NCI-H1417 treated with DMSO at 0.1 percent for 48 hours (cell line): ENCODE measurements around the gene PGK2.
A peak's percentile ranks its signal among the peaks of the same experiment; 100 is the strongest.
"Not testable (repeated sequence)": the region's sequence is repeated elsewhere in the genome, so short reads cannot be mapped to it uniquely, and the experiment has no call there.

Source experiments
- DNase-seq: peaks from one replicate; lab custom pipeline; 2025; lab: John Stamatoyannopoulos, UW

The PGK2 gene

DNA sequence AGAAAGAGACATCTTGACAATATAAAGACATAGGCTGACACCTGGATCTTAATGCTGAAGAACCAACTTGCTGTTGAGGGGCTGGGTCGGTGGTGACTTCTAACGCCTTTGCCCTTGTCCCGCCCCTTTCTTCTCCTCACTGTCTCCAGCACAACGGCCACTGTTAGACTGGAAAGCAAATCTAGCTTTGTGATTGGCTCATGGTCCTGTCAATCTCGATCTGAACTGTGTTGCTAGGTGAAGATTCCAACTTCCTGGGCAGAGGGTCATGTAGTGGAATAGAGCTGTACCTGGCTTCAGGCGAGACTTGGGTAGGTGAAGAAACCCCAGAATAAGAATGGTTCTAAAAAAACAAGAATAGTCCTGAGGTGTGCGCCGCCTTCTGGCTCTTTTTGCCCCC is at the start of gene PGK2:
Gene PGK2, minus strand, starts transcription at position 110 of the 400 bp plus-strand sequence. Its CDS starts 98 bp downstream, at position 12.
- DNase-seq = no peak

DNA sequence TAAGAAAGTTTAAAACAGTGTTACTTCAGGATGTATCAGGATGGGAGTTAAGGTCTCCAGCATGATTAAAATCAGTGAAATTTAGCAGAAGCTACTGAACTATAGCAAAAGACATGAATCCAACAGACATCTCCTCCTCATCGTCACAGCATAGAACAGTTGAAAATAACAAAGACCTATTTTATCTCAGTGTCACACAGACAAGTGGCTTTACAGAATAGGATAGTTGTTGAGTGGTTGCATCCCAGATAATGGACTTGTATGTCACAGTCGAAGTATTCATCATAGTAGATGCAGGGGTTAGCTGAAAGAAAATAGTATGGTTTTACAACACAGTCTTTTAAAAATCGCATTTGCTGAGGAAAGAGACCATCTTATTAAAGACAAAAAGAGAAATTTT is 48.1 kb upstream of the PGK2 start:
- no peak for DNase-seq

DNA sequence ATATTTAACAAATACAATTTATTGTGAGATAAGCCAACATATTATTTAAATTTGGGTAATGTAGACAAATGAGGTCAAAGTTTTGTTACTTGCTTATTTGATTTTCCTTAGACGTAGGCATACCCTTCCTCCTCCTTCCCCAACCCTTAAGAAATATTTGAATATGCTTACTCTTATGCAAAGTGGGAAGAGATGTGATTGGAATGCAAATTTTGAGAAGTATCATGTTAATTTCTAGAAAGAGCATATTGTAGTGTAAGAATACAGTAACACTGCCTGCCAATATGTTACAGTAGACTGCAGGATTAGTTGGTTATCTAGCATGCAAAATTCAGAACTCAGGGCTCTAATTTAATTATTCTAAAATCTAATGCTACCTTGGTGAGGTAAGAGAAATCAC is 46.3 kb upstream of the PGK2 start:
- DNase-seq = no peak

DNA sequence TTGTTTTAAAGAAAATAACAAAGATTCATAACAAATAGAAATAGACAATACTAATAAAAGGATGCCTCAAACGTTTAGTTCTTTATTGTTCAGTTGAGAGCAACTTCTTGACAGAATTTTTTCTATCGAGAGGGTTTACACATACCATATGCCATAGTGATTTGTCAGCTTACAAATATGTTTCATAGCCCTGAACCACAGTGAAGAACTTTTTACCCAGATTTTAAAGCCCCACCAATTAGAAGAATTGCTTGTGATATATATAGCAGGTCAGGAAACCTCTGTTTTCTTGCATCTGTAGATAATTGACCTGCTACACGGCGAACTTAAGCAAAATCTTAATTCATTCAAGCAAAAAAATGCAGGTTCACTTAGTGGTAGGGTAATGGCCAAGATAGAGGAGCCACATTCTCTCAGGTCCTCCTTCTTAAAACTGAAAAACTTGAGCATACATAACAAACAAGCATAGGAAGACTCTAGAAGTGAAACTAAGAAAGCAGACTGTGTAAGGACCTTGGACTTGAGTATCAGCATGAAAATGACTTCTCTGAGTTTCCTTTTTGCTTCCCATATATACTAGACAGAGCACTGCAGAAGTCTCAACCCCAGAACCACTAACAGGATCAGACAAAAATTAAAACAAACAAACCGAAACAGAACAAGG is 39.8 kb upstream of the PGK2 start:
- no peak for DNase-seq

DNA sequence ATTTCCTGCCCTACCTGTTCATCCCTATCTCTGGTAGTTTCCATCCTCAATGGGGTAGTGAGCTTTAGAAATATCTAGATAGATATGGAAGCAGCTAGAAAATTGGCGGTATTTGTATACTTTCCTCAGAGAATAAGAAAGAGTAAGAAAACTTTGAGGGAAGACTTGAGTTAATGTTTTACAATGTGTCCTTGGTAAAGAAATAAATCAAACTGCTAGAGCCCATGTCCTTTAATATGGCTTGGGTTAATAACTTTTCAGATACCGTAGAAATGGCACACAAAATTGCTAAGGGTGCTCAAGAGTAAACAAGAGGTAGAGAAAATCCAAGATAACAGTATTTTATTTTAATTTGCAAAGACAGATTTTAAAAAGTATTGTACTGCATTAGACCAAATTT is 28.1 kb upstream of the PGK2 start:
- DNase-seq = no peak

DNA sequence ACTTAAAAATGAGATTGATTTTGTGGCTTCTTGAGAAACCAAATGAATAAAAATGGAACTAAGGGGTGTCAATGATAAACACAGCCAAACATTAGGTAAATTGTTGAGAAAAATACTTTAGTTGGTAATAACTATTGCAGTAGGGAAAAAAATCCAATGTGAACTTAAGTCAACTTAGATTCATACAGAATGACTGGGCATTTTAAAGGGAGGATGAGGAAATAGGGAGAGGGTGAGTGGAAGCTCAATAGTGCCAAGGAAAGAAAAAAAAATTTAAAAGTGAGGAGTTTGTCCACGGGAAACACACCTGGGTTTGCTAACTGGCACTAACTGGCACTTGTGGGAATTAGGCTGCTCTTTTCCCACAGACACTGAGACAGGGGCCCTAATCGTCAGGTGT is 26.2 kb upstream of the PGK2 start:
- no peak for DNase-seq

DNA sequence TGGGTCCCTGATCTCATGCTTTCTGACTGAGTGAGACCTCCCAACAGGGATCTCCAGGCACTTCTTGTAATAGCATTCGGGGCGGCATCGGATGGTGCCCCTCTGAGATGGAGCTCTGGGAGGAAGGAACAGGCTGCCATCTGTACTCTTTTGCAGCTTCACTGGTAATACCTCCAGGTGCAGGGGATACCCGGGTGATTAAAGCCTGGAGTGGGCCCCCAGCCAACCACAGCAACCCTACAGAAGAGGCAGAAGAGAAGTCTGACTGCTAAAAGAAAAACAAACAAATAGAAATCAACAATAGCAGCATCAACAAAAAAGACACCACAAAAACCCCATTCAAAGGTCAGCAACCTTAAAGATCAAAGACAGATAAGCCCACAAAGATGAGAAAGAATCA is 19.1 kb upstream of the PGK2 start:
- no peak for DNase-seq

DNA sequence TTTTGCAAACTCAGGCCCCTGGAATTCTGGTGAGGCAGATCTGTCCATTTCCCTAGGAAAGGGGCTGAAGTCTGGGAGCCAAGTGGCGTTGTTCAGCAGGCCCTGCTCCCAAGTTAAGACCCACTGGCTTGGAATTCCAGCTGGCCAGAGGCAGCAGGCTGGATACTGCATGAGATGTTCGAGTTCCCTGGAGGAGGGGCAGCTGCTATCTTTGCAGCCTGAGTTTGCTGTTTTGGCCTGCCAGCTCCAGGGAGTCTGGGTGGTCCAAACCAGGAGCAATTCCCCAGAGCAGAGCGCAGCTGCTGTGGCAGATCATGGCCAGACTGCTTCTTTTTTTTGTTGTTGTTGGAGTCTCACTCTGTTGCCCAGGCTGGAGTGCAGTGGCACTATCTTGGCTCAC is 18.2 kb upstream of the PGK2 start:
- no peak for DNase-seq

DNA sequence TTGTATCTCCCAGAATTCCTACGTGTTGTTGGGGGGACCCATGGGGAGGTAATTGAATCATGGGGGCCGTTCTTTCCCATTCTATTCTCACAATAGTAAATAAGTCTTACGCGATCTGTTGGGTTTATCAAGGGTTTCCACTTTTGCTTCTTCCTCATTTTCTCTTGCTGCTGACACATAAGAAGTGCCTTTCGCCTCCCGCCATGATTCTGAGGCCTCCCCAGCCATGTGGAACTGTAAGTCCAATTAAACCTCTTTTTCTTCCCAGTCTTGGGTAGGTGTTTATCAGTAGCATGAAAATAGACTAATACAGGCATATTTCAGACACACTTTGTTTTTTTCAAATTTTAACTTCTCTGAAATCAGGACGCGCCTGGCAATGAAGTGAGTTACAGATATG is 14.4 kb upstream of the PGK2 start:
- no peak for DNase-seq

DNA sequence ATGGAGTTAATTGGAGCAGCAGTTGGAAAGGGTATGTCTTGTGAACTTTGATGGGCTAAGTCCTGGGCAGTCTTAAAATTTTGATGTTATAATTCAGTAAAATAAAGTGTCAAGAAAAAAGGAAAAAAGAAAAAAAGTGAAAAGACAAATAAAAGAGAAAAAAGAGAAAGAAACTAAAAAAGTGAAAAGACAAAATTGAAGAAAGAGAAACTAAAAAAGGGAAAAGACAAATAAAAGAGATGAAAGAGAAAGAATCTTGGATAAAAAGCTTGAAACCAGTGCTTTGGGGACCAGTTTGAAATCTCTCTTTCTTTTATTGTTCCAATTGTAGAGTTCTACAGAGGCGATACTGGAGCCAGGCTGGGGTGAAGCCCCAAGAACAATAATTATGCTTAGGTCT is 12.0 kb upstream of the PGK2 start:
- no peak for DNase-seq

DNA sequence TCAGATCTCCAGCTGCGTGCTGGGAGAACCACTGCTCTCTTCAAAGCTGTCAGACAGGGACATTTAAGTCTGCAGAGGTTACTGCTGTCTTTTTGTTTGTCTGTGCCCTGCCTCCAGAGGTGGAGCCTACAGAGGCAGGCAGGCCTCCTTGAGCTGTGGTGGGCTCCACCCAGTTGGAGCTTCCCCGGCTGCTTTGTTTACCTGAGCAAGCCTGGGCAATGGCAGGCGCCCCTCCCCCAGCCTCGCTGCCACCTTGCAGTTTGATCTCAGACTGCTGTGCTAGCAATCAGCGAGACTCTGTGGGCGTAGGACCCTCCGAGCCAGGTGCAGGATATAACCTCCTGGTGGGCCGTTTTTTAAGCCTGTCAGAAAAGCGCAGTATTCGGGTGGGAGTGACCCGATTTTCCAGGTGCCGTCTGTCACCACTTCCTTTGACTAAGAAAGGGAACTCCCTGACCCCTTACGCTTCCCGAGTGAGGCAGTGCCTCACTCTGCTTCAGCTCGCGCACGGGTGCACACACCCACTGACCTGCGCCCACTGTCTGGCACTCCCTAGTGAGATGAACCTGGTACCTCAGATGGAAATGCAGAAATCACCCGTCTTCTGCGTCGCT is 9.9 kb upstream of the PGK2 start:
- DNase-seq = not testable (repeated sequence)

DNA sequence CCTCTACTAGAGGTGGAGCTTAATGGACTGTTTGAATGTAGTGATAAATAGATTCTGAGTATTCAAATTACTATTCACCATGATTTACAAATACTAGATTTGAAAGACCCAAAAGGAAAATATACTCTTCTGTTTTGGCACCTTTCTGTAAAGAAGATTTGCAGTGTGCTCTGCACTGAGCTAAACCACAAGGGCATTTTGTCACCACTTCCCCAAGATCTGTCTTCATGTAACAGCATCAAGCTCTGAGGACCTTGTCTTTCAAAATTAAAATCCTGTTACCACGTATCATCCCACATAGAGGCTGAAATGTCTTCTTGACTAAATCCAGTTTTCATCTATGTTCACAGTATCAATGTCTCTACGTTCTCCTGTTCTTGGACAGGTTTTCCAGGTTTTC is 3.3 kb upstream of the PGK2 start:
- no peak for DNase-seq

DNA sequence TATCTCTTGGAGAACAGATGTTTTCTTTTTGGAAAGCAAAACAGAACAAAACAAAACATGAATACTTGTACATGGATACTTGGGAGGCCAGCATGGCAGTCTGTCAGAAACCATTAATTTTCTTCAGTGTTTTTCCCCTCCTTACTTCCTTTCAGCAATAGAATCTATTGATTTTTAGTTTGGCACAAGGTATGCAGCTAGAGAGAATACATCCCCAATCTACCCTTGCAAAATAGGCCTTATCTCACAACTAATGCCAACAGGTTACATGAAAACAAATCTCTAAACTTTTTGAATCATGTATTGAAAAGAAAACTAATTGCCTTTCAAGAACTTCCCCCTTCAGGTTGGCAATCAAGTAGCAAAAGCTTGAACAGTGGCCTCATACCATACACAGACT is 2.8 kb downstream of the PGK2 start:
- no peak for DNase-seq

DNA sequence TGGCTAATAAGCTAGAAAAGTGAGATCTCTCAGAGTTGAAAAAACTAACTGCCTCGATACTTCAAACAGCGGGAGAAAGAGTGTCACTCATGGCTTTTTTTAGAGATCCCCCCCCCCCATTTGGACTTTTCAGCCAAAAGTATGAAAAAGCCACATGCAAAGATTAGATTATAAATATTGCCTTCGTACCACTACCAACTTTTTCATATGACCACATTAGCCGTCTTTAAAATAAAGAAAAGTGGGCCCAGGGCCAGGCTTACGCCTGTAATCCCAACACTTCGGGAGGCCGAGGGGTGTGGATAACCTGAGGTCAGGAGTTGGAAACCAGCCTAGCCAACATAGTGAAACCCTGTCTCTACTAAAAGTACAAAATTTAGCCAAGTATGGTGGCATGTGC is 4.4 kb downstream of the PGK2 start:
- no peak for DNase-seq

DNA sequence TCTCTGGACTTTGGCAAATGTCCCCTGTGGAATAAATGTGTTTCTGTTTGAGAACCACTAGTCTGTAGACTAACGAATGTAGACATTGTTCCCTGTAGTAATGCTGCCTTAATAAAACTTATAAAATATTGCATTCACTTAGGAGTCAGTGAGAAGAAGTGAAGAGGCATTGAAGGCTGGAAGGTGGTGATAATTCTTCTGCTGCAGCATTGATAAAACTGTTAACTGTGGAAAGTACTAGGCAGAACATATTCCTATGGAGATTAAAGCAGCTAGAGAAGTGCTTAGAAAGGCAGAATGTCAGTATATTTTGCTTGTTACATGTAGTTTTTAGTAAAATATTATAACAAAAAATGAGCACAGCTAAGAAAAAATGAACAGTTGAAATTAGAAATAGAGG is 4.8 kb downstream of the PGK2 start:
- DNase-seq = no peak

DNA sequence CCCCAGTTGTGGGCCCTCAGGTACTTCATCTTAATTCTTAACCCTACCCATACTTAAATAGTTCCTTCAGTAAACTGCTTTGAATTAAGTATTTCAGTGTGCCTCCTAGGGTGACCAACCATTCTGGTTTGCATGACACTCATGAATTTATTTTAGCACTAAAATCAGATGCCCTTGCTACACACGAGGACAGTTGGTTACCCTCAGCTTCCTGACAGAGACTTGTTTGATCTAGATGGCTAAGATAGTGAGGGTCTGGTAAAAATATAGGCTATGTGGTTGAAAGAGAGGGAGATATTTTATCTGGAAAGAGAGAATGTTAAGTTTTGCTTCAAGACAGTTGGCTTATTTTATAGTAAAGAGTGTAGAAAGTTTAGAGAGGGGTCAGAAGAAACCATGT is 10.6 kb downstream of the PGK2 start:
- no peak for DNase-seq

DNA sequence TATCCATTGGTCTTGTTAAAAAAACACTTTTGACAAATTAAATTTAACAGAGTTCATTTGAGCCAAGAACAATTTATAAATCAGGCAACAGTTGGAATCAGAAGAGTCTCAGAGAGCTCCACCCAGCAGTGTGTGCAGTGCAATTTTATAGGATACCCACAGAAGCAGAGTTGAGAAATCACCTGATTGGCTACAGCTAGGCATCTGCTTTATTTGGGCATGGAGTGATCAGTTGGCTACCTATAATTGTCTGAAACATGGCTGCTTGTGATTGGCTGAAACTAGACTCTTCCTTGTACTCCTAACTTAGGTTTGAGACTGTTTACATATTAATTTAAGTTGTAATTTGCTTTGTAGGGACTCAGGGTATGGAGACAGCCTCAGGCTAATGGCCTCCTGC is 12.0 kb downstream of the PGK2 start:
- DNase-seq = no peak

DNA sequence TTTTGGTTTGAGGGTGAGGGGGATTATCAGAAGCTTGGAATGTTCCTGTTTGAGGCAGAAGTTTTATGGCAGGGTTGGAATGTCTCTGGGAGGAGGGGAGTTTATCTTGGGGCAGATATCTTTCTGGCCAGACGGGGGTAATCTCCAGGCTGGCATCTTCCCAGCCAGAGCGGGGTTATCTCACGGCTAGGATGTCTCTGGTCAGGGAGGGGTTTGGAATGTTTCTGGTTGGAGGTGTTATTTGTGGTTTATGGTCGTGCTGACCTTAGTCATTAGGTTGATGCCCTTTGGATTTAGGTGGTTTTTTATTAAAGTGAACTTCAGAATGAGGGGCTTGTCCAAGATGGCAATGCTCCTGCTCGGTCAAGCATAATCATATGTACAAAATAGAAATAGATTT is 14.8 kb downstream of the PGK2 start:
- no peak for DNase-seq

DNA sequence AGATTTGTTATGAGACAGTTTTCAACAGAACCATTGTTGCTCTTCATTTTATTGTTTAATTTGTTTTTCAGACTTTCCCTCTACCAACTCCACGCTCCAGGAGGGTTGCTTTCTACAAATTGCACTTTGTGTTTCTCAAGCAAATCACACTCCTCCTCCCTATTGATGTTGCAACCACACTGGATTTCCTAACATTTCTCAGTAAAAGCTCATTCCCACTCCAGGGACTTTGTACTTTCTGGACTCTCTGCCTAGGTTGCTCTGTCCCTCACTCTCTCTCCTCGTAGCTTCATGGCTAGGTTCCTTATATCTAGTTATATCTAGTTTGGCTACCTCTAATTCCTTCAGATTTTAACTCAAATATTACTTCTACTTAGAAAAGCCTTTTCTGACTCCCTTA is 20.3 kb downstream of the PGK2 start:
- no peak for DNase-seq

DNA sequence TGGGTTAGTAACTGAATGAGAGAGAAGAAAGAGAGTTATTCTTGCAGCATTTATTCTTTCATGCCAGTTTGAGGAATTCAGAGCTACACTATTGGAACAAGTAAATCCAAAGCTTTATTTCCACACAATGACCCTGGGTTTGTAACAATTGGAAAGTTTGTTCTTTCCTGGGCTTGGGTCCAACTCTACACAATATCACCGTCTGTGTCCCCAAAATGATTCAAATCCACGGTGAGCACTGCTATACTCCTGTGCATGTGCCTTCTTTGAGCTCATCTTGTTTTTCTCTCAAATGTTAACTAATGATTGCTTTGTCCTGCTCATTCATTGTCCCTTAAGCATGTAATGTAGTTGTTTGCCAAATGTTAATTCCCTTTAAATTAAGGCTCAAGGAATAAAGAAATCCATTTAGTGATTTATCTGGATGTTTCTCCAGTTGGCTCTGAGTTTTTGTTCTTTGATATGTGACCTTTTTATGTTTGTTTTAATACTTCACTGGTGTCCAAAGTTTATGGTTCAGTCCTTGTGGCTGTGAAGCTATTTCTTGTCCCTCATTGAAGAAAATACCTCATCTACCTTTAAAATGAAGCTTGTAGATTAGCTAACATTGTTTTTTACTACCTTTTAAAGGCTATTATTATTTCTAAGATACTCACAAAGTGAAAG is 22.4 kb downstream of the PGK2 start:
- DNase-seq = no peak

DNA sequence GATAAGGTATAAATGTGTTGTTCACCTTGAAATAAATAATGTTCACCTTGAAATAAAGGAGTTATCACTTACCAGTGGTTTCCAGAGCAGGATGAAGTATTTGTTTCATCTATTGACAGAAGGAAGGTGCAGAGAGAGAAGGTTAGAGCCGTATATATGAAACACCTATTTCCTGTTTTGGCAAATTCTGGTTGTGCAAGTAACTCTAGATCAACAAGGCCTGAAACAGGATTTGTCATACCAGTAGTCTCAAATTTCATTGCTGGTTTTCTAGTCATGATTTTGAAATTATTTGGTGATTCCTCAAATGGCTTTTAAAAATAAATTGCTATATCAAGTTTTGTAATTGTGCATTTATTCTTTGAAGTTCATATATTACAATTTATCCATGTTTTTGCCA is 42.8 kb downstream of the PGK2 start, which contains the start of gene CRISP3:
Gene CRISP3, minus strand, starts transcription at position 130 of the 400 bp plus-strand sequence. Its CDS starts 21 bp downstream, at position 109.
- no peak for DNase-seq

DNA sequence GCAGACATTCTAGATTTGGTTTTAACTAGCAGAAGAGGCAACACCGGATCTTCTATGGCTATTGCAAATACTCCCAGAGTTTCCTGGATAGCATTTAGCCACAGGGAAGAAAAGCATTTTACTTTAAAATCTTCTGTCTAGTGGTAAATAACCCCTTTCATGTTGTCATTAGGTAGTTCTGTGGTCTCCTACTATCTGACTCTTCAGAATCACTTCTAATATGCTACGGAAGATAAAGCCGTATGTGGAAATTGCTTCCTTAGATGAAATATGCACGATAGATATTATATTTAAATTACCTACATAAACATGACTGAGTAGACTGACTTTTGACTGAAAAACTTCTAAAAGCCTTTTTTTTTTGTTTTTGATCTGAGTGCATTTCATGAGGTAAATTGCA is 43.7 kb downstream of the PGK2 start:
- DNase-seq = no peak

DNA sequence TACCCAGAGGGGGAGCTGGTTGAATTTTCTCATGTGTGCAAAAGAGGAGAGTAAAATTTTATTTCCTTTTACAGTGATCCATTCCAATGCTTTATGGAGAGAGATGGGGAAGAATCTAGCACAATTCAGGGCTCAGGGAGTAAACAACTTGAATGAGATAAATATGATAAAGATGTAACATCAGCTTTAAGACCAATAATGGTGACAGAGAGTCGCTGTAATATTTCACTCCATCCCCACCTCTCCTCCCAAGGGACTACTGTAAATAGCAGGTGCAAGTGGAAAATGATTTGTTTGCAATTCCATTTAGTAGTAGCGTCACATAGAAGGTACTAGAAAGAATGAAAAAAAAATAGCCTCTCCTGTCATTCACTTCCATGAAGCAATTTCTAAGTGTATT is 47.7 kb downstream of the PGK2 start:
- DNase-seq = peak; percentile 56
